Measurements from ENCODE around the gene KNDC1. TPM values are rescaled to one million over a fixed set of nuclear protein-coding genes. Genes with fewer than 3 reads are reported as not detected.

Gene KNDC1
- total and polyA plus RNA-seq, 2 of the 13 experiments (the other 11 are each of a cell fraction or from before 2014, with no cell fraction given) = 0.69 TPM; not detected in 1

DNA sequence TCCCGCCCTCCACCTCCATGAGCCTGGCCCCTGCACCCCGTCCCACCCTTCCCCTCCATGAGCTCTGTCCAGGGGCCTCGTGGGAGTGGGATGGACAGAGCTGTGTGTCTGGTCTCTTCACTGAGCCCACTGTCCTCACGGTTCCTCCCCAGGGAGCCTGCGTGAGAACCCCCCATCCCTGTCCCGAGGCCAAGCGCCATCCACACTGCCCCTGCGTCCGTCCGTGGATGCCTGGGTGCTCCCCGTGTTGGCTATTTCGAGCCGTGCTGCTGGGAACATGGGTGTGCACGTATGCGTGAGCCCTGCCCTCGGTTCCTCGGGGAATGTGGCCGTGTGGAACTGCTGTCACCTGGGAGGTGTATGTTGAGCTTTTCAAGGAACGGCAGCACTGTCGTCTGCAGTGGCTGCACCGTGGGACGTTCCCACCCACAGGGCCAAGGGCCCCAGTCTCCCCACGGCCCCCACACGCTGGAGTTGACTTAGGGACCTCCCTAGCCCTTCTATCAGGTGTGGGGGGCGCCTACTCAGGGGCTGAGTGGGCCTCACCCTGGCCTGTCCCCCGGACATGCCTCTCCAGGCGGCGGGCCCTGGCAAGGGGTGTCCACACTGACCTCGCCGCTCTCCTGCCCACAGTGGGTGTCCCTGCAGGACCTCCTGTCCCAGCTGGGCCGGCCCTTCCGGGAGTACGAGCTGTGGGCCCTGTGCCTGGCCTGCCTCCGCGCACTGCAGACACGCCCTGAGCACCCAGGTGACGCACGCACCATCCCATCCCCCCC, 28.1 kb downstream of the KNDC1 start:
- Histone ChIP-seq H3K36me3 (replicated peaks in 1 of 2; ENCODE audit: control insufficient read depth in 1 of 2, insufficient read depth in 2 of 2, low read length in 2 of 2) (no peaks in the 10 kb centered on the region), H3K9me3 (ENCODE audit: low read length) (no peaks in the 10 kb centered on the region), H3K4me1 (ENCODE audit: insufficient read depth, low read length) (peaks cover 10% of the 10 kb centered on the region; the same call in 1 of the 2 replicates), H3K9ac (ENCODE audit: insufficient read depth, low read depth, low read length) (no peak overlapping the region), H3K27me3 (ENCODE audit: control insufficient read depth in 1 of 2, insufficient read depth in 2 of 2, low read length in 2 of 2) (peaks cover 10 to 38% of the 10 kb centered on the region in 2 experiments; a peak in 4 of 5 replicates), H2AFZ (ENCODE audit: low read length) (no peak overlapping the region), H3K4me3 (replicated peaks in 1 of 3; ENCODE audit: insufficient read depth in 1 of 3, low read depth in 2 of 3, low read length in 3 of 3) (no peak overlapping the region), H3K4me2 (ENCODE audit: low read depth, low read length) (no peak overlapping the region), H3K79me2 (ENCODE audit: insufficient read depth, low read length) (no peaks in the 10 kb centered on the region), H3K27ac (ENCODE audit: extremely low read length, insufficient read depth, low read length) (no peak overlapping the region), H4K20me1 (ENCODE audit: insufficient read depth, low read length) (no peaks in the 10 kb centered on the region)
- ChIA-PET CTCF (ENCODE audit: low intra/inter-chr PET ratio, low total read pairs) (no interaction called here), POLR2A (no interaction called here)
- intact Hi-C loops (cut with micrococcal nuclease; ENCODE audit: unreplicated experiment) = no loop called here
- TF ChIP-seq NONO (IDR thresholded peaks at IDR 0.05) = no peak
- TF ChIP-seq NONO (CRISPR knock-in tag; conservative IDR thresholded peaks at IDR 0.05) = no peak
- no peak for TF ChIP-seq KLF9 (CRISPR knock-in tag; IDR thresholded peaks at IDR 0.05; ENCODE audit: low read depth)
- TF ChIP-seq EED (CRISPR knock-in tag; IDR thresholded peaks at IDR 0.05) = no peak
- TF ChIP-seq, protein P1, sequence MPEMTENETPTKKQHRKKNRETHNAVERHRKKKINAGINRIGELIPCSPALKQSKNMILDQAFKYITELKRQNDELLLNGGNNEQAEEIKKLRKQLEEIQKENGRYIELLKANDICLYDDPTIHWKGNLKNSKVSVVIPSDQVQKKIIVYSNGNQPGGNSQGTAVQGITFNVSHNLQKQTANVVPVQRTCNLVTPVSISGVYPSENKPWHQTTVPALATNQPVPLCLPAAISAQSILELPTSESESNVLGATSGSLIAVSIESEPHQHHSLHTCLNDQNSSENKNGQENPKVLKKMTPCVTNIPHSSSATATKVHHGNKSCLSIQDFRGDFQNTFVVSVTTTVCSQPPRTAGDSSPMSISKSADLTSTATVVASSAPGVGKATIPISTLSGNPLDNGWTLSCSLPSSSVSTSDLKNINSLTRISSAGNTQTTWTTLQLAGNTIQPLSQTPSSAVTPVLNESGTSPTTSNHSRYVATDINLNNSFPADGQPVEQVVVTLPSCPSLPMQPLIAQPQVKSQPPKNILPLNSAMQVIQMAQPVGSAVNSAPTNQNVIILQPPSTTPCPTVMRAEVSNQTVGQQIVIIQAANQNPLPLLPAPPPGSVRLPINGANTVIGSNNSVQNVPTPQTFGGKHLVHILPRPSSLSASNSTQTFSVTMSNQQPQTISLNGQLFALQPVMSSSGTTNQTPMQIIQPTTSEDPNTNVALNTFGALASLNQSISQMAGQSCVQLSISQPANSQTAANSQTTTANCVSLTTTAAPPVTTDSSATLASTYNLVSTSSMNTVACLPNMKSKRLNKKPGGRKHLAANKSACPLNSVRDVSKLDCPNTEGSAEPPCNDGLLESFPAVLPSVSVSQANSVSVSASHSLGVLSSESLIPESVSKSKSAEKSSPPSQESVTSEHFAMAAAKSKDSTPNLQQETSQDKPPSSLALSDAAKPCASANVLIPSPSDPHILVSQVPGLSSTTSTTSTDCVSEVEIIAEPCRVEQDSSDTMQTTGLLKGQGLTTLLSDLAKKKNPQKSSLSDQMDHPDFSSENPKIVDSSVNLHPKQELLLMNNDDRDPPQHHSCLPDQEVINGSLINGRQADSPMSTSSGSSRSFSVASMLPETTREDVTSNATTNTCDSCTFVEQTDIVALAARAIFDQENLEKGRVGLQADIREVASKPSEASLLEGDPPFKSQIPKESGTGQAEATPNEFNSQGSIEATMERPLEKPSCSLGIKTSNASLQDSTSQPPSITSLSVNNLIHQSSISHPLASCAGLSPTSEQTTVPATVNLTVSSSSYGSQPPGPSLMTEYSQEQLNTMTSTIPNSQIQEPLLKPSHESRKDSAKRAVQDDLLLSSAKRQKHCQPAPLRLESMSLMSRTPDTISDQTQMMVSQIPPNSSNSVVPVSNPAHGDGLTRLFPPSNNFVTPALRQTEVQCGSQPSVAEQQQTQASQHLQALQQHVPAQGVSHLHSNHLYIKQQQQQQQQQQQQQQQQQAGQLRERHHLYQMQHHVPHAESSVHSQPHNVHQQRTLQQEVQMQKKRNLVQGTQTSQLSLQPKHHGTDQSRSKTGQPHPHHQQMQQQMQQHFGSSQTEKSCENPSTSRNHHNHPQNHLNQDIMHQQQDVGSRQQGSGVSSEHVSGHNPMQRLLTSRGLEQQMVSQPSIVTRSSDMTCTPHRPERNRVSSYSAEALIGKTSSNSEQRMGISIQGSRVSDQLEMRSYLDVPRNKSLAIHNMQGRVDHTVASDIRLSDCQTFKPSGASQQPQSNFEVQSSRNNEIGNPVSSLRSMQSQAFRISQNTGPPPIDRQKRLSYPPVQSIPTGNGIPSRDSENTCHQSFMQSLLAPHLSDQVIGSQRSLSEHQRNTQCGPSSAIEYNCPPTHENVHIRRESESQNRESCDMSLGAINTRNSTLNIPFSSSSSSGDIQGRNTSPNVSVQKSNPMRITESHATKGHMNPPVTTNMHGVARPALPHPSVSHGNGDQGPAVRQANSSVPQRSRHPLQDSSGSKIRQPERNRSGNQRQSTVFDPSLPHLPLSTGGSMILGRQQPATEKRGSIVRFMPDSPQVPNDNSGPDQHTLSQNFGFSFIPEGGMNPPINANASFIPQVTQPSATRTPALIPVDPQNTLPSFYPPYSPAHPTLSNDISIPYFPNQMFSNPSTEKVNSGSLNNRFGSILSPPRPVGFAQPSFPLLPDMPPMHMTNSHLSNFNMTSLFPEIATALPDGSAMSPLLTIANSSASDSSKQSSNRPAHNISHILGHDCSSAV (CRISPR knock-in tag; IDR thresholded peaks at IDR 0.05; ENCODE audit: borderline replicate concordance) = no peak
- no peak for TF ChIP-seq SMC3 (IDR thresholded peaks at IDR 0.05; ENCODE audit: low read length)
- no peak for TF ChIP-seq SNAI1 (CRISPR knock-in tag; IDR thresholded peaks at IDR 0.05; ENCODE audit: borderline replicate concordance)
- TF ChIP-seq ZNF556 (CRISPR knock-in tag; IDR thresholded peaks at IDR 0.05; ENCODE audit: borderline replicate concordance) = no peak
- no peak for TF ChIP-seq ISL2 (CRISPR knock-in tag; IDR thresholded peaks at IDR 0.05)
- no peak for TF ChIP-seq ZNF788 (CRISPR knock-in tag; IDR thresholded peaks at IDR 0.05; ENCODE audit: borderline replicate concordance)
- no peak for TF ChIP-seq SALL1 (CRISPR knock-in tag; IDR thresholded peaks at IDR 0.05)
- no peak for TF ChIP-seq ZSCAN25 (CRISPR knock-in tag; IDR thresholded peaks at IDR 0.05)
- no peak for TF ChIP-seq TP53 (CRISPR knock-in tag; conservative IDR thresholded peaks at IDR 0.05)
- no peak for TF ChIP-seq FOXC1 (CRISPR knock-in tag; IDR thresholded peaks at IDR 0.05; ENCODE audit: borderline replicate concordance)
- no peak for TF ChIP-seq ZNF296 (CRISPR knock-in tag; conservative IDR thresholded peaks at IDR 0.05)
- TF ChIP-seq XRCC5 (optimal IDR thresholded peaks at IDR 0.05; ENCODE audit: low read length) = no peak
- TF ChIP-seq ZNF235 (CRISPR knock-in tag; IDR thresholded peaks at IDR 0.05; ENCODE audit: borderline replicate concordance) = no peak
- TF ChIP-seq HOXA3 (CRISPR knock-in tag; IDR thresholded peaks at IDR 0.05) = no peak
- FAIRE-seq (no peak), DNase-seq (ENCODE audit: low spot score) (no peak), ATAC-seq (no peak; the same call in 2 of the 3 replicates)
- BruUV-seq (replicated peaks) = no TSS peak
- WGBS (ENCODE audit: low lambda C conversion rate) = 59% methylated on average over 15 of the region's 38 CpGs
- in situ Hi-C loops (cut with HindIII; ENCODE audit: extremely low pct_ligation_motif_present, low pct_unique_long_range_greater_than_20kb) = no loop called here

Measured in HepG2 (cell line).